Ureter (tissue), 1 donor: ENCODE data around the gene HID1. TPM values are rescaled to one million over a fixed set of nuclear protein-coding genes. Genes with fewer than 3 reads are reported as not detected.
"Not testable (repeated sequence)": the region's sequence is repeated elsewhere in the genome, so short reads cannot be mapped to it uniquely, and the experiment has no call there.

Experiments used
- DNase-seq: peaks from one replicate; pipeline ENCODE4 v3.0.0-alpha.2; 2020; ENCODE audit warnings: low spot score
- total RNA-seq: library from RNA; stranded (reverse); gene quantifications from one replicate; pipeline ENCODE4 v1.2.4, GENCODE V29; 2023
- donor health status: DM: yes; HTN: yes; CAD: no.

HID1 gene
- total RNA-seq, 1 donor from 2014 or later, result 78.1 TPM

DNA sequence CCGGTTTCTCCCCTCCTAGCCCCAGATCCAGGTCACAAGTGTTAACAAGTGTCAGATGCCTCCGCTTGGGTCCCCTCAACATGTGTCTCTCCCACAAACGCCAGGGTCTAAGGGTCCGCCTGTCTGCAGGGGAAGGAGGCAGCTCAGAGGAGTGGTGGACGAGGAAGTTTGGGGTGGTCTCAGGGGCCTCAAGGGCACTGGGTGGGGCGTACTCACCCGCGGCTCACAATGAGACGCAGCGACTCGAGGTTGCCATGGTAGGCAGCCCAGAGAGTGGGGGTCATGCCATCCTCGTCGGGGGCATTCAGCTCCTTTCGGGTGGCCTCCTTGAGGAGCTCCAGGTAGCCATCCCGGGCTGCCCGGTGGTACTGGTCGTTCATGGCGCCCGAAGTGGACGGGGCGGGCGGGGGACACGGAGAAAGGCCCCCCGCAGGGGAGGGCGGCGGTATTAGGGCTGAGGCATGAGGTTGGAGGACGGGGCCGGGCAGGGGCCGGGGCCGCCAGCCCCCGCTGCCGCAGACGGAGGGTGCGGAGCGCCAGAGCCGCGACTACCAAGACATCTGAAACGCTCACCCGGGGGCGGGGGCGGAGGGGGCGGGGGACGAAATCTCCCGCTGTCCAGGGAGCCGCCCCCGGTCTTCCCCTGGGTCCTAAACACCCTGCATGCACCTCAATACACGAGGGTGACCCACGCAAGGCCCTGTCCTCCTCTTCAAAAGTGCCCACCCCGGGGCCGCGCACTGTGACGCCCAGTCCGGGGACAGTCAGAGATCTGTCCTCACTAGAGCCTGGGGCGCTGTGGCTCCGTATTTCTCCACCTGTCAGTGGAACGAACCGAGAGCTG lies 49.6 kb downstream of the HID1 start, which contains the start of gene USH1G:
Gene USH1G, minus strand, starts transcription at position 562 of the 844 bp plus-strand sequence. Its CDS starts 182 bp downstream, at position 380.
- no peak for DNase-seq

DNA sequence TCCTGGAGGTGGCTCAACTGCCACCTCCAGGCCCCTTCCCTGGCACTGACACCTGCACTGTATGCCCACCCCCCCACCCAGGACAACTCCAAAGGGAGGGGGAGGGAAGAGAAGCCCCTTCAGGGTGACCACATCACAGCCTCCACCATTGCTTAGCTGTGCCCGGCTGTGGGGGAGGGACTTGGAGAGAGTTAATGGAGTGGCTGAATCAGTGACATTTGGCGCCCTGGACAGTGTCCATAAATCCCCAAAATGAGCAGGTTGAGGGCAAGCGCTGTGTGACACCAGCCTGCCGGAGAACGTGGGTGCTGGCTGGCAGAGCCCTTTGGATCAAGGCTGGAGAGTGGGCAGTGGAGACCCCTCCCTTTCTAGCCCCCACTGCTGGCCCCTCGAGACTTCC lies 50.4 kb downstream of the HID1 start:
- no peak for DNase-seq

DNA sequence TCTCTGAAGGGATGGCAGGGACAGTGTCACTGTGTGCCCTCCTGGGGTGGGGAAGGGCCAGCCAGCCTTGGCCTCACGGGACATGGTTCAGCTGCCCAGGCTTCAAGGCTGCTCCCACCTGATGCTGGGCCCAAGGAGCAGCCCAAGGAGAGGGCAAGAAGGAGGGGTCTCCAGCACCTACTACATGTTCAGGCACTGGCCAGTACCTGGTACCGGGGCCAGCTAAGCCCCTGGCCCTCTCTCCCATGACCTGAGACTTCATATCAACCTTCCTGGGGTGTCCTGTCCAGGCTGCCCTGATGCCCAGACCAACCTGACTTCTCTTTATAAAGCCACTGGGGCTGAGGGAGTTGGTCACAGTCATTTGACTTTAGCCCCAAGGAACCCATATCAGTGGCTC lies 50.8 kb downstream of the HID1 start:
- no peak for DNase-seq

DNA sequence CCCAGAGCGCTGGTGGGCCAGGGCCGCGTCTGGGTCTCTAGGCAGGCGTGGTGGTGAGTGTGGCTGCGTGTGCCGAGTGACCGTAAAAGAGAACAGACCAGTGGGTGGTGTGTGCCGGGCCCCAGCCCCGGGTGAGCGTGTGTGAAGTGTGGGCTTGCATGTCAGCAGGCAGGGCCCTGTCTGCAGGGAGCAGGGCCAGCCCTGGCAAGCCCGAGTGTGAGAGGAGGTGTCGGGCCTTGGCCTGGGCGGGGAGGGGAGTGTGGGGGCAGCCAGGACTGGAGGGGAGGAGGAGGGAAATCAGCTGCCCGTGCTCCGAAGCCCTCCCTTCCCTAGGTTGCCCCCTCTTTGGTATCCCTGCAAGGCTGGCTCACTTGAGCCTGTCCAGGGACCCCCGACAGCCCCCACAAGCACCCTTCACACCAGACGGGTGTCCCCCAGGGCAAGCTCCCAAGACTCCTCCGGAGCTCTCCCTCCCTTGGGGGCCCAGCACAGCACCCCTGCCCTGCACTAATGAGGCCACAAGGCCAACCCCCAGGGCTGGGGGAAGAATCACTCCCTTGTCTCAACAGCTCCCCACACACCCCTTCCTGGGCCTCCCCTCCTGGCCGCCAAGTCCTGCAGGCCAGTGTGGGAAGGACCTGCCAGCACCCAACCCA lies 51.4 kb downstream of the HID1 start:
- DNase-seq, result peak; percentile 58

DNA sequence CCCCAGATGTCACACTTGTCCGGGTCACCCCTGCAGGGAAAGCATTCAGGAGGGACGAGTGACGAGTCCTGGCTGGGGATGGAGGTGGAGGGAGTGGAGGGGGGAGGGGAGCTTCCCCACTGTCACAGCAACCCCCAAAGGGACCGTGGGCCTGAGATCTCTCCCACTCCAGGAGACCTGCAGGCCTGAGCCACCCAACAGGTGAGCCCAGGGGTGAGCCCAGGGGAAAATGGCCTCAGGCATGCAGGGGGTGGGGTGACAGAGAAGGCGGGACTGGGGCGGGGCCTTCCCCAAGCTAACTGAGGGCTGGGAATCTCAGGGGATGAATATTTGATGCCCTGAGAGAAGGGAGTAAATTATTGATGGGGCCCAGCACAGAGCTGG lies 51.9 kb downstream of the HID1 start:
- no peak for DNase-seq

DNA sequence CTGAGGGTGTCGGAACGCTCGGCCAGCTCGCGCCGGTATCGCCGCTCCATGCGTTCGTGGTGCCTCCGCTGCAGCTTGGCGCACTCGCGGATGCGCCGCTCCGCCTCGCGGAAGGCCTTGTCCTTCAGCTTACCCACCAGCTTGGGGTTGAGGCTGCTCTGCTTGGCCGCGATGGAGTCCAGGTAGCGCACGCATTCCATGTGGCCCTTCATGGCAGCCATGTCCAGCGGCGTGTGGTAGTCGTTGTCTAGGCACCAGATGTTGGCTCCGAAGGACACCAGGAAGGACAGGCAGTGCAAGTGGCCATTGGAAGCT lies 52.3 kb downstream of the HID1 start:
- DNase-seq, result no peak

DNA sequence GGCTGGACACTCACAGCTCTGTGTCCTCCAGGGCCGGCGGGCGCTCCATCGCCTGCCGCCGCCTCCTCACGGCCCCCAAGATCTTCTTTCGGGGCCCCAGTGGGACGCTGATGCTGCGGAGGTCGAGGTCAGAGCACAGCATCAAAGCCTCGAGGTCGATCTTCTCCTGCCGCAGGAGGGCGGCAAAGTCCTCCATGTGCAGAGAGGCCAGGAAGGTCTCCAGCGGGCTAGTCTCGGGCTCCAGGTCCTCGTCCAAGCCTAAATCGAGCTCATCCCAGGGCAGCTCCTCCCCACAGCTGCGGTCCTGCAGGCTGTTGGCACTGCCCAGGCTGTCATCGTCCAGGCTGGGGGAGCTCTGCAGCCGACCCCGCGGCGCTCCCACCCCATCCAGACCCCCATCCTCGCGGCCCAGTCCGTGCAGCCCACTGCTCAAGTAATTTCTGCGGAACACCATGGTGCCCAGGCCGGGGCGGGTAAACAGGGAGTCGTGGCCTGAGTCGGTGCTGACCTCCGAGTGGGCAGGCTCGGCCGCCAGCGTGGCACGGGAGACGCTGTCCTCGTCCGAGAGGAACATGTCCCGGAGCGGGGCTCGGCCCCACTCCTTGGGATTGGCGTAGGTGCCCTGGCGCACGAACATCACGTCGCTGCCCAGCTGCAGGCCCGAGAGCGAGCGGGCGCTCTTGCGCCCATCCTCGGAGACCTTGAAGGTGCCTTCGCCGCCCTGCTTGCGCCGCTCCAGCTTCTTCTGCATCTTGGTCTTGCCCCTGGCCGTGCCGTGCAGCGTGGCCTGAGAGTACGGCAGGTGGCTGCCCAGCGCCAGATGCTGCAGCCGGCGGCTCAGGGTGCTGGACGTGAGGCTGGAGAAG lies 52.9 kb downstream of the HID1 start:
- no peak for DNase-seq

DNA sequence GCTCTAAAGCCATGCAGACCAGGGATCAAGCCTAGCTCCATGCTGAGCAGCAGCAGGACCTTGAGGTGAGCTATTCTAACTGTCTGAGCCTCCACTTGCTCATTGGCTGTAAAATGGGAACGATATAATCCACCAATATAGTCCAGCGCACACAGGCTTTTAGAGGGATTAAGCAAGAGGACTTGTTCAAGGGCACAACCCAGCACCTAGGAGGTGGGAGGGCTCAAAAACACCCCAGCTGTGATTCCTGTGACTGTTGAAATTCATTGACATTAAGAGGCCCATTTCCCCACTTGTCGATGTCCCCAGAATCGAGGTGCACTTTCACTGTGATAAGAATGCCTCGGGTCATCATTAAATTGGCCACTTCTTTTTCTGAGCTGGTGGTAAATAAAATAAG lies 53.7 kb downstream of the HID1 start:
- no peak for DNase-seq

DNA sequence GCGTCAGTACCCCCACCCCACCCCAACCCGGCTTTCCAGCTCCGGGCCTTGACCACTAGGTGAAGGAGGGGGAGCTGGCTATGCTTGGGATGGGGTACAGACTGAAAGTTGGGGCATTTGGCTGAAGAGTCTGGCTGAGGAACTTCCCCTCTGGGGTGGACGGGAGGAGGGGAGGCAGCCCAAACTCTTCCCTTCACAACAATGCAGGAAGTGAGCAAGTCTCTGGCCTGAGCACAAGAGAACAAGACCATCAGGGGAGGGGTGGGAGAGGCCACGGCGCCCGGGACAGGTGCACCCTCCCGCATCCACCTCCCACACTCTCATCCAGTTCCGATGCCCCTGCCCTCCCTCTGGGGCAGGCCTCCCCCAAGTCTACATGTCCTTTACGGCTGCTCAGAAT lies 55.1 kb downstream of the HID1 start:
- DNase-seq, result no peak

DNA sequence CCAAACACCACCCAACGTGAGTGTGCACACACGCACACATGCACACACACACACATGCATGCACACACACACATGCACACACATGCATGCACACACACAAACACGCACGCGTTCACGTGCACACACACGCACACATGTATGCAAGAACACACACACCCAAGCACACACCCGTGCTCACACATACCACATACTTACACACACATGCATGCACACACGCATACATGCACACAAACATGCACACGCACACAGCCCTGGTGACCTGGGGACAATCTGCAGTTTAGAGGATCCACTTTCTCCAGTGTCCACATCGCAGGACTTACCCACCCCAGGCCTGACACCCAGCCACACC lies 55.7 kb downstream of the HID1 start:
- no peak for DNase-seq

DNA sequence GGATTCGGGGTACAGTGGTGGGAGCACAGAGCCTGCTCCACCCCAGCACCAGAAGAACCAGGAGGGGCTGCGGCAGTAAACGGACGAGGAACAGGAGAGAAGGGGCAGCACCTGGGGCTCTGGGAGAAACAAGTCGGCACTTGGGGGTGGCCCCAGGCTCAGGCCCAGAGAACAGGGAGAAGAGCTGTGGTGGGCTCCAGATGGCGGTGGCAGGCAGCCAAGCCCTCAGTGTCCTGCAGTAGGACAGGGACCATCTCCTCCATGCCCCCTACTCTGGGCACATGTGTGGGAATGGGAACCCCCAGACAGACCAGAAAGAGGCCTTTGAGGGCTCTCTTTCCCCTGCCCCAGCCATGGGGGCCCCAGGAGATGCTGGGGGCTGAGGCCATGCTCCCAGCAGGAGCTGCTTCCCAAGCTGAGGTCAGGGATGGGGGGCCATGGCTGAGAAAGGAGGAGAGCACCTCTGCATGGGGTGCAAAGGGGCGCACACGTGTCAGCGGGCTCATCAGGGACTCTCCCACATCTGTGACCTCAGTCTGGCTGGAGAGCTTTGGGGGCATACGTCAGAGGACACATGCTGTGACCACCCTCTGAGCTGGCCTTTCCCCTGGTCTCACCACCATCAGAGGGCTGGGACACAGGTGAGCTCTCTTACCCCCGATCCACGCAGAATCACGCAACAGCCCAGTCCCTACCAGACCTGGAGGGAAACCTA lies 56.3 kb downstream of the HID1 start:
- DNase-seq, result no peak

DNA sequence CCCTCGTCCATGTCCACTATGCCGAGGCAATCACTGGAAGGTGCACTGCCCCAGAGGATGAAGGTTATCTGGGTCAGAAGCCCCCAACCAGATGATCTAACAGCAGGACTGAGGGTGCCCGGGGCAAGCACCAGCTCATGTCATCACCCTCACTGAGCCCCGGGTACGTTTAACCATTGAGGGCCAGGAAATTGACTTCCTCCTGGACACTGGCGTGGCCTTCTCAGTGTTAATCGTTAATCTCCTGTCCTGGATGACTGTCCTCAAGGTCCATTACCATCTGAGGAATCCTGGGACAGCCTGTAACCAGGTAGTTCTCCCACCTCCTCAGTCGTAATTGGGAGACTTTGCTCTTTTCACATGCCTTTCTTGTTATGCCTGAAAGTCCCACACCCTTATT lies 61.1 kb downstream of the HID1 start:
- DNase-seq, result not testable (repeated sequence)

DNA sequence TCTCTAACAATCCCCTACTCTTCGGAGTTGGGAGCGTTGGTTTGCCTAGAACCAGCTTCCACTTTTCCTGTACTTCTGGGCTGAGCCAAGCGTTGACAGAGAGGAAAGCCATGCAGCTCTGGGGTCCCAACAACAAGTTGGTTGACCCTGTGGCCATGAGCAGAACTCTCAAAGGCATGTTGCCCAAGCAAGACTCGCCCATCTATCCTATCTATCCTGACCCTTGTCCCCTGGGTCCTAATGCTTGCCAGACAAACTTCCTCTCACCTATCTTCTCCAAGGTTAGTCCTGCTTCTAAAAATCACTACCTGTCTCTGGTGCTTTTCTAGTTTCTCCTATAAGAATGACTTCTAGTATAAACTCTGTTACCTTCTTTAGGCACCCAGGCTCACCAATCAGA lies 63.5 kb downstream of the HID1 start:
- DNase-seq, result not testable (repeated sequence)

DNA sequence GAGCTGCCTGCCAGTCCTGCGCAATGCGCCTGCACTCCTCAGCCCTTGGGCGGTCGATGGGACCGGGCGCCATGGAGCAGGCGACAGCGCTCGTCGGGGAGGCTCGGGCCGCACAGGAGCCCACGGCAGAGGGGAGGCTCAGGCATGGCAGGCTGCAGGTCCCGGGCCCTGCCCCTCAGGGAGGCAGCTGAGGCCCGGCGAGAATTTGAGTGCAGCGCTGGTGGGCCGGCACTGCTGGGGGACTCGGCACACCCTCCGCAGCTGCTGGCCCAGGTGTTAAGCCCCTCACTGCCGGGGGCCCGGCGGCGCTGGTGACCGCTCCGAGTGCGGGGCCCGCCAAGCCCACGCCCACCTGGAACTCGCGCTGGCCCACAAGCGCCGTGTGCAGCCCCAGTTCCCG lies 65.5 kb downstream of the HID1 start:
- no peak for DNase-seq

DNA sequence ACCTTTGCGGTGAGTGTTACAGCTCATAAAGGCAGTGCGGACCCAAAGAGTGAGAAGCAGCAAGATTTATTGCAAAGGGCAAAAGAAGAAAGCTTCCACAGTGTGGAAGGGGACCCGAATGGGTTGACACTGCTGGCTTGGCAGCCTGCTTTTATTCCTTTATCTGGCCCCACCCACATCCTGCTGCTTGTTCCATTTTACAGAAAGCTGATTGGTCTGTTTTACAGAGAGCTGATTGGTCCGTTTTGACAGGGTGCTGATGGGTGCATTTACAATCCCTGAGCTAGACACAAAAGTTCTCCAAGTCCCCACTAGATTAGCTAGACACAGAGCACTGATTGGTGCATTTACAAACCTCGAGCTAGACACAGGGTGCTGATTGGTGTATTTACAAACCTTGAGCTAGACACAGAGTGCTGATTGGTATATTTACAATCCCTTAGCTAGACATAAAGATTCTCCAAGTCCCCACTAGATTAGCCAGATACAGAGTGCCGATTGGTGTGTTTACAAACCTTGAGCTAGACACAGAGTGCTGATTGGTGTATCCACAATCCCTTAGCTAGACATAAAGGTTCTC lies 66.3 kb downstream of the HID1 start:
- DNase-seq, result not testable (repeated sequence)

DNA sequence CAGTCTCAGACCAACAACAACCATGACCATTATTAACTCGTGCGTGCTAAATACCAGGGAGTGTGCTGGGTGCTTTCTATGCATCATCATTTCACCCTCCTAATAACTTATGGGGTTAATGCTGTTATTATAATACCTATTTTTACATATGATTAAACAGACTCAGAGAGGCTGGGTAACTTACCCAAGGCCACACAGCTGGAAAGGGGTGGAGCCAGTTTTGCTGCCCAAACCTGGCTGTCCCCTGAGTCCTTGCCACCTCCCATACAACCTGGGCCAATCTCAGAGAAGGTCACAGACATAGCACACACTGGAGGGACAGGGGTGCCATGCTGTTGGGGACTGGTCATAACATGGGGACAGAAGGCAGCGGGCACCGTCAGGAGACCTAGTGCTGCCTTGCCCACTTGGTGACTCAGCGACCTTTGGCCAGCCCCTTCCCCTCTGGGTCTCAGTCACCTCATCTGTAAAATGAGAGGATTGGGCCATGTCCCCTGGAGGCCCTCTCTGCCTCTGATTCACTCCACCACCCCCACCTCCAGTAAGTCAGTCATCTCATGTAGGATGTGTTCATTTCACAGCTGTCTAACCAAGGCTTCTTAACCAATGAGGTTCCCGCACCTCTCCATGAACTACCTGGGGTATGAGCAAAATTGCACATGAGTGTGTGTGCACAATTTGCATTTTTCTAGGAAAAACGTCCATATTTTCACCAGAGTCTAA lies 67.7 kb downstream of the HID1 start:
- DNase-seq, result no peak

DNA sequence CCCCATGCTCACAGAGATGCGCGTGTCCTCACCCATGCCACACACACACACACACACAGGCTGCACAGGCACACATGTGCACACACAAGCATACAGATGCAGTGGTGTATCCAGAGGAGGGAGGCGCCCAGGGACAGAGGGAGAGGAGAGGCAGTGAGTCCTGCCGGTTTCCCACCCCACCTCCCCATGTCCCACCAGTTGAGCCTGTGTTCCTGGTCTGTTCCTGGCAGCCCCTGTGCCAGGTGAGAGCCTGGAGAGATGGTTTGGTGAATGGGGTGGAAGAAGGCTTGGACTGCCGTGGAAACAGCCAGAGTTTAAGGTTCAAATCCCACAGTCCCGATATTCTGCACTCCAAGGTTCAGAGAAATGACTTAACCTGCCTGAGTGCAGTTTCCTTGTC lies 68.9 kb downstream of the HID1 start:
- DNase-seq, result no peak

DNA sequence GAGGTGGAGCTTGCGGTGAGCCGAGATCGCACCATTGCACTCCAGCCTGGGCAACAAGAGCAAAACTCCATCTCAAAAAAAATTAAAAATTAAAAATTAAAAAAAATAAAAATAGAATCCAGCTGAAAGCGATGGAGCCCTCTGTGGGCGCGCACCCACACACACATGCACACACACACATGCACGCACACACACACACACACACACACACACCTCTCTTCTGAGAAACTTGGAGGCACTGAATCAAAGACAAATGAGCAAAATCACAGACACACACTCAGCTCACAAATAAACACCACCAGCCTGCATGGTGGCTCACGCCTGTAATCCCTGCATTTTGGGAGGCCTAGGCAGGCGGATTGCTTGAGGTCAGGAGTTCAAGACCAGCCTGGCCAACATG lies 69.5 kb downstream of the HID1 start:
- no peak for DNase-seq

DNA sequence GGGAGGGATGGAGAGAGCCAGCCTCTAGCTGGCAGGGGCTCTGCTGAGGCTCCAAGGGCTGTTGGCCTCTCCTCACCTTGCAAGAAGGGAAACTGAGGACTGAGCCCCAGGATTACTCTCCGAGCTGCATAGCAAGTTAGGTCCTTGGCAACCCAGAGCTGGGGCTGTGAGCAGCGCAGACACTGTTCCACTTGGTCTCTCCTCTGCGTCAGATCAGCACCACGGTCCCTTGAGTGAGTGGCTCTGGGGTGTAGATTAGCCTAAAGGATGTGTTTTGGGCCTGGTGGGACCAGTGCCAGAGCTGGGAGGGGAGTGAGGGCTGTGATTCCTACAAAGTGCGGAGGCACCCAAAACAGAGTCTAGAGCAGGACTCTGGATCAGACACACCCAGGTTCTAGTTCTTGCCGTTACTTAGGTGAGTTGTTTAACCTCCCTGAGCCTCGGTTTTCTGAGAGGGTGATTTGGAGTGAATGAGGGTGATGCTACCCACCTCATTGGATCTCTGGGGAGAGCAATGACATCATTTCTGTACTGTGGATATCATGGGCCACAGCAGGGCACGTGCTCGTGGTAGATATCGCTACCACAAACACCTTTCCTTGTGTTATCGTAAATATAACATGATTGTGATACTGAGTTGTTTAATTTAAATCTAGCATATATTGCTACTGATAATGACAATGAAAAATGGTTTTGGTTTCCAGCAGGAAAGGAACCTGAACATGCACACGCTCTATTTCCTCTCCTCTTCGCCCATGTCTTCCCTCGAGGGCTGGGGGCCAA lies 71.0 kb downstream of the HID1 start:
- DNase-seq, result no peak
